HL-60 (cell line): Measurements from ENCODE around the gene FOXL2.

Experiments used
- DNase-seq, 2 experiments: peaks; one replicate each; pipeline ENCODE4 v3.0.0-alpha.2; 2010 to 2020; ENCODE audit warnings: low read depth in 1 of 2, low spot score in 1 of 2
- H3K27ac ChIP-seq: fragments of 250-450 bp; sonication (Bioruptor Pico); replicated peaks from 2 replicates; pipeline ENCODE4 v1.5.1; 2020; ENCODE audit warnings: mild to moderate bottlenecking, moderate library complexity
- H3K27me3 ChIP-seq: fragments of 250-450 bp; sonication (Bioruptor Pico); 2 replicates; pipeline ENCODE4 v1.5.1; 2021; ENCODE audit warnings: mild to moderate bottlenecking, moderate library complexity; ENCODE audit not compliant: insufficient read depth, poor library complexity, severe bottlenecking
- H3K4me3 ChIP-seq: replicated peaks from 2 replicates; pipeline ENCODE4 v1.5.1; 2011; ENCODE audit warnings: mild to moderate bottlenecking, control low read depth, low read length; ENCODE audit not compliant: insufficient read depth
- GABPA ChIP-seq: IDR thresholded peaks from 2 replicates; pipeline ENCODE4 v1.6.1; 2012; ENCODE audit warnings: low read depth
- POLR2AphosphoS5 ChIP-seq: IDR thresholded peaks from 2 replicates; pipeline ENCODE4 v1.6.1; 2012; ENCODE audit warnings: low read depth
- SPI1 ChIP-seq: IDR thresholded peaks from 2 replicates; pipeline ENCODE4 v1.6.1; 2012; ENCODE audit warnings: low read depth, mild to moderate bottlenecking, borderline replicate concordance
- TF ChIP-seq, protein P1 (sequence below): IDR thresholded peaks from 2 replicates; pipeline ENCODE4 v1.6.1; 2012; ENCODE audit warnings: low read depth; ENCODE audit not compliant: insufficient replicate concordance
- TF ChIP-seq, protein P2 (sequence below): IDR thresholded peaks from one replicate; pipeline ENCODE4 v1.5.1; 2011; ENCODE audit warnings: low read length, control low read depth, inconsistent platforms; ENCODE audit not compliant: insufficient read depth

FOXL2 gene

DNA sequence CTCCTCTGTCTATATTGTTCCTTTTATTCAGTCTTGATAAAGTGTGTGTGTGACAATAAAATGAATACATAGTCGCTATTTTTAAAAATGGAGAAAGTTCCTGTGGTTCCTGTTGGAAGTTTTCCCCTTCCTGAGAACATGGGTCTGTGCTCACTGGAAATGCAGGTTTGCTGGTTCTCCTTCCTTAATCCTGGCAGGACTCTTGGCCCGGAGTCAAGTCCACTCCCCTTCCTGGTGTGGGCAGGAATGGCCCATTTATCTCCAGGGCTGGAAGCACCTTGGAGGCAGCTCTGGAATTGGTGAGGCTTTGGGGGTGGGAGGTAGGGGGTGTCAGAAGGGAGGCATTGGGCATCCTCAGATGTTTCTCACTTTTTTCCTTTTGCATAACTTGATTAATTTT, 30.1 kb downstream of the FOXL2 start:
- TF ChIP-seq POLR2AphosphoS5 = no peak
- TF ChIP-seq, protein P1, sequence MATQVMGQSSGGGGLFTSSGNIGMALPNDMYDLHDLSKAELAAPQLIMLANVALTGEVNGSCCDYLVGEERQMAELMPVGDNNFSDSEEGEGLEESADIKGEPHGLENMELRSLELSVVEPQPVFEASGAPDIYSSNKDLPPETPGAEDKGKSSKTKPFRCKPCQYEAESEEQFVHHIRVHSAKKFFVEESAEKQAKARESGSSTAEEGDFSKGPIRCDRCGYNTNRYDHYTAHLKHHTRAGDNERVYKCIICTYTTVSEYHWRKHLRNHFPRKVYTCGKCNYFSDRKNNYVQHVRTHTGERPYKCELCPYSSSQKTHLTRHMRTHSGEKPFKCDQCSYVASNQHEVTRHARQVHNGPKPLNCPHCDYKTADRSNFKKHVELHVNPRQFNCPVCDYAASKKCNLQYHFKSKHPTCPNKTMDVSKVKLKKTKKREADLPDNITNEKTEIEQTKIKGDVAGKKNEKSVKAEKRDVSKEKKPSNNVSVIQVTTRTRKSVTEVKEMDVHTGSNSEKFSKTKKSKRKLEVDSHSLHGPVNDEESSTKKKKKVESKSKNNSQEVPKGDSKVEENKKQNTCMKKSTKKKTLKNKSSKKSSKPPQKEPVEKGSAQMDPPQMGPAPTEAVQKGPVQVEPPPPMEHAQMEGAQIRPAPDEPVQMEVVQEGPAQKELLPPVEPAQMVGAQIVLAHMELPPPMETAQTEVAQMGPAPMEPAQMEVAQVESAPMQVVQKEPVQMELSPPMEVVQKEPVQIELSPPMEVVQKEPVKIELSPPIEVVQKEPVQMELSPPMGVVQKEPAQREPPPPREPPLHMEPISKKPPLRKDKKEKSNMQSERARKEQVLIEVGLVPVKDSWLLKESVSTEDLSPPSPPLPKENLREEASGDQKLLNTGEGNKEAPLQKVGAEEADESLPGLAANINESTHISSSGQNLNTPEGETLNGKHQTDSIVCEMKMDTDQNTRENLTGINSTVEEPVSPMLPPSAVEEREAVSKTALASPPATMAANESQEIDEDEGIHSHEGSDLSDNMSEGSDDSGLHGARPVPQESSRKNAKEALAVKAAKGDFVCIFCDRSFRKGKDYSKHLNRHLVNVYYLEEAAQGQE = no peak
- no peak for TF ChIP-seq SPI1
- TF ChIP-seq, protein P2, sequence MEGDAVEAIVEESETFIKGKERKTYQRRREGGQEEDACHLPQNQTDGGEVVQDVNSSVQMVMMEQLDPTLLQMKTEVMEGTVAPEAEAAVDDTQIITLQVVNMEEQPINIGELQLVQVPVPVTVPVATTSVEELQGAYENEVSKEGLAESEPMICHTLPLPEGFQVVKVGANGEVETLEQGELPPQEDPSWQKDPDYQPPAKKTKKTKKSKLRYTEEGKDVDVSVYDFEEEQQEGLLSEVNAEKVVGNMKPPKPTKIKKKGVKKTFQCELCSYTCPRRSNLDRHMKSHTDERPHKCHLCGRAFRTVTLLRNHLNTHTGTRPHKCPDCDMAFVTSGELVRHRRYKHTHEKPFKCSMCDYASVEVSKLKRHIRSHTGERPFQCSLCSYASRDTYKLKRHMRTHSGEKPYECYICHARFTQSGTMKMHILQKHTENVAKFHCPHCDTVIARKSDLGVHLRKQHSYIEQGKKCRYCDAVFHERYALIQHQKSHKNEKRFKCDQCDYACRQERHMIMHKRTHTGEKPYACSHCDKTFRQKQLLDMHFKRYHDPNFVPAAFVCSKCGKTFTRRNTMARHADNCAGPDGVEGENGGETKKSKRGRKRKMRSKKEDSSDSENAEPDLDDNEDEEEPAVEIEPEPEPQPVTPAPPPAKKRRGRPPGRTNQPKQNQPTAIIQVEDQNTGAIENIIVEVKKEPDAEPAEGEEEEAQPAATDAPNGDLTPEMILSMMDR = no peak
- no peak for TF ChIP-seq GABPA
- Histone ChIP-seq H3K27ac (no peak overlapping the region), H3K27me3 (no peaks in the 10 kb centered on the region), H3K4me3 (no peak overlapping the region)
- DNase-seq = no peak

DNA sequence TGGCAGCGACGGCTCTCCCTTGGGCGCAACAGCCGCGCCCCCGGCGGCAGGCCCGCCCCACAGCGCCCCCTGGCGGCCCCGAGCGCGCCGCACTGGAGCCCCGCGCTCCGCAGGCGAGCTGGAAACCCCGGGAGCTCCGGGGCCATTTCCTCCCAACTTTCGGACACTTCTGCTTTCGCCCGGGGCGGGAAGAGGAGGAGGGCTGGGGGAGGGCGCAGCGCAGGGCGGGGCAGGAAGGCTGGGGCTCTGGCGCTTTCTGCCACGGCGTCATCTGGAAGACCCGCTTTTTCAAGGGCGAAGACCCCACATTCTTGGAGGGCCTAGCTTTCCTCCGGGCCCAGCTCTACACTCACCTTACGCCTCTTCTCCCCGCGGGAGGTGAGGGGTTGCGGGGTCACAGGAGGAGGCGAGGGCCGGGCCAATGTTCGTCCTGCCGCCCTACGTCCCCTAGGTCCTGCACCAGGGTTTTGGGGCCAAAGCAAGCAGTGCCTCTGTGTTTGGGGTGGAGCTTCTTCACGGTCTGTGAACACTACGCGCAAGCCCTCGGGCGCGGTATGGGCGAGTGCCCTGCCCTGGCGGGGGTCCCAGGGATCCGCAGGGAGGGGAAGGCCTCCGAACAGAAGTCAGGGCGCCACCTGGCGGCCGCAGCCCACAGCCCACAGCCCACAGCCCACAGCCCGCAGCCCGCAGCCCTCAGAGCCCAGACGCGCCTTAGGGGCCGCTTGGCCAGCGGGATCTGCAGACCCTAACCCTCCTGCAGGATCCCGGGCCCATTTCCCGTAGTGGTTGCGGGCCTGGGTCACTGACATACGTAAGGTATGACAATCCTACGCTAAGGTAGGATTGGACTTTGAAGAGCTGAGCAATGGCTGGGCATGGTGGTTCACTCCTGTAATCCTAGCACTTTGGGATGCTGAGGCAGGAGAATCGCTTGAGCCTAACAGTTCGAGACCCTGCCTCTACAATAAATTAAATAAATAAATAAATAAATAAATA, 31.1 kb downstream of the FOXL2 start:
- peak; percentile 76 to 94 for DNase-seq
- peak overlapping the region; percentile 75 for H3K4me3 ChIP-seq
- TF ChIP-seq, protein P2 = peak; percentile 56
- TF ChIP-seq GABPA (no peak), SPI1 (peak; percentile 95), POLR2AphosphoS5 (no peak; the same call in 1 of the 2 replicates)
- TF ChIP-seq, protein P1 = no peak
- no peaks in the 10 kb centered on the region for H3K27me3 ChIP-seq
- H3K27ac ChIP-seq = peak overlapping the region; percentile 89

DNA sequence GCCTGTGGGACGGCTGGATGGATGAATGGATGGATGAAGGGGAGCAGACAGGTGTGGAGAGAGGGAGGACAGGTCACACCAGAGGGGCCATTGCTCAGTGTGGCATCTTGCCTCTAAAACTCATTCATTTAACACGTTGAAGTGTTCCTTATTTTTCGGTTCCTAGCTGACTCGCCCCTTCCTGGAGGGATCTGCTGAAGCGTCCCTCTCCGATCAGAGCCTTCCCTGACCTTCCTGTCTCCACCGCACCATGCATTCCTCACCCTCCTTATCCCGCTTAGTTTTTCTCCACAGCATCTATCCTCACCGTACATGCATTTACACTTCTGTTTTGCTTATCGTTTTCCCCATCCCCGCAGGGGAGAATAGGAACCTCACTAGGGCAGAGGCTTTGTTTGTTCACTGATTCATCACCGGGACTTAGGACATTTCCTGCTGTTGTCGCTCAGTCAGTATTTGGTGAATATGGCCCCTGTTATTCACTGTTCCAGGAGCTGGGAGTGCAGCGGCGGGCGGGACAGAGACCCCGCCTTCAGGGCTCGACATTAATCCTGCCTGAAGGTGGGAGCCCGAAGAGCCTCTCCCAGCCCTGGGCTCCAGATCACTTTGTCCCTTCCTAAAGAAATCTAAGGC, 32.0 kb downstream of the FOXL2 start:
- no peaks in the 10 kb centered on the region for H3K27me3 ChIP-seq
- peak overlapping the region; percentile 89 for H3K27ac ChIP-seq
- H3K4me3 ChIP-seq = peak overlapping the region; percentile 75
- TF ChIP-seq GABPA (no peak), SPI1 (no peak), POLR2AphosphoS5 (no peak)
- TF ChIP-seq, protein P1 = no peak
- TF ChIP-seq, protein P2 = no peak
- DNase-seq = peak; percentile 56 to 67
